ENCODE measurements around the gene RGS10. TPM values are rescaled to one million over a fixed set of nuclear protein-coding genes. Genes with fewer than 3 reads are reported as not detected.

The RGS10 gene
- total and polyA plus RNA-seq, 2 of the 8 experiments (the other 6 are each of a cell fraction or from before 2014, with no cell fraction given), result 5.5 to 13.1 TPM

GRCh38 chr10:119555178-119555784 is 12.8 kb upstream of the RGS10 start:
- Histone ChIP-seq H3K79me1 (ENCODE audit: low read depth, low read length) (no peaks in the 10 kb centered on the region), H3K23me2 (ENCODE audit: low read depth, low read length) (no peaks in the 10 kb centered on the region), H3K79me2 (ENCODE audit: control insufficient read depth in 1 of 2, insufficient read depth in 2 of 2, low read length in 2 of 2) (no peaks in the 10 kb centered on the region), H2AFZ (ENCODE audit: low read length) (no peak overlapping the region), H4K5ac (ENCODE audit: insufficient read length, low read depth, low read length) (no peak overlapping the region), H3K18ac (ENCODE audit: extremely low read depth, low read length) (no peak overlapping the region), H2BK5ac (ENCODE audit: low read depth, low read length) (no peak overlapping the region), H3K4me1 (replicated peaks in 1 of 4; ENCODE audit: control insufficient read depth in 3 of 4, insufficient read depth in 4 of 4, low read length in 3 of 4) (no peaks in the 10 kb centered on the region), H3K9me3 (ENCODE audit: insufficient read depth in 2 of 2, low read depth in 1 of 2, low read length in 1 of 2) (peaks cover 0 to 8% of the 10 kb centered on the region in 2 experiments; a peak in 1 of 4 replicates), H3K9ac (replicated peaks in 1 of 4; ENCODE audit: extremely low read depth in 1 of 4, low read depth in 3 of 4, low read length in 3 of 4) (no peak overlapping the region), H2BK120ac (replicated peaks; ENCODE audit: low read depth, low read length) (no peak overlapping the region), H2BK15ac (ENCODE audit: low read length) (no peak overlapping the region), H3K23ac (ENCODE audit: insufficient read length) (no peak overlapping the region), H4K91ac (replicated peaks; ENCODE audit: insufficient read length, low read length) (no peak overlapping the region), H3K27ac (ENCODE audit: low read depth, low read length) (no peak overlapping the region), H4K20me1 (replicated peaks in 1 of 2; ENCODE audit: control insufficient read depth in 1 of 2, insufficient read depth in 2 of 2, low read length in 2 of 2) (no peaks in the 10 kb centered on the region), H4K8ac (ENCODE audit: extremely low read depth, insufficient read depth, low read length) (no peak overlapping the region), H2AK5ac (ENCODE audit: low read depth, low read length) (no peak overlapping the region), H3K4me3 (ENCODE audit: extremely low read depth in 1 of 4, insufficient read depth in 2 of 4, low read depth in 3 of 4, low read length in 4 of 4) (no peak overlapping the region), H3K4ac (replicated peaks; ENCODE audit: insufficient read length, low read depth, low read length) (no peak overlapping the region), H3K4me2 (ENCODE audit: insufficient read depth in 1 of 2, low read depth in 2 of 2, low read length in 2 of 2) (no peak overlapping the region), H3K36me3 (ENCODE audit: control insufficient read depth in 2 of 4, insufficient read depth in 4 of 4, low read length in 3 of 4) (no peaks in the 10 kb centered on the region), H3K14ac (ENCODE audit: insufficient read length) (no peak overlapping the region), H2BK12ac (ENCODE audit: low read depth, low read length) (no peak overlapping the region), H3K27me3 (replicated peaks in 1 of 4; ENCODE audit: control insufficient read depth in 3 of 4, extremely low read depth in 1 of 4, insufficient read depth in 3 of 4, low read length in 3 of 4) (no peaks in the 10 kb centered on the region), H3K56ac (replicated peaks; ENCODE audit: insufficient read length, low read depth, low read length) (no peak overlapping the region), H2BK20ac (ENCODE audit: low read length) (no peak overlapping the region)
- no peak for DNase-seq (ENCODE audit: low read depth in 1 of 2, low spot score in 2 of 2)
- ChIA-PET CTCF (ENCODE audit: partially characterized antibody) (interaction anchor here (0.8 to 1.6 kb wide), 4 partner anchors 29 to 365 kb away, joined by 3 to 5 read pairs (median 4); no protein-coding TSS in a partner anchor), POLR2A (ENCODE audit: partially characterized antibody) (no interaction called here)
- no peak for TF ChIP-seq SIN3A (conservative IDR thresholded peaks at IDR 0.05 in 1 of 2, IDR thresholded peaks at IDR 0.05 in 1 of 2; ENCODE audit: low read depth in 1 of 2, low read length in 2 of 2)
- TF ChIP-seq CREB1 (IDR thresholded peaks at IDR 0.05), result no peak
- TF ChIP-seq MAX (IDR thresholded peaks at IDR 0.05), result no peak
- no peak for TF ChIP-seq NRF1 (IDR thresholded peaks at IDR 0.05; ENCODE audit: low read depth, low read length)
- WGBS, 2 experiments (ENCODE audit: extremely low coverage in 1 of 2, insufficient coverage in 1 of 2, insufficient read length in 1 of 2, insufficient replicate concordance in 2 of 2, low coverage in 1 of 2, low lambda C conversion rate in 2 of 2, missing lambda C conversion rate in 1 of 2), result 88% methylated on average over 6 of the region's 6 CpGs; no CpG with 5 or more reads in 1 of the 2 experiments
- no peak for FAIRE-seq

All from H1 (cell line).